H1 (cell line): ENCODE results near the gene AGBL1. TPM values are rescaled to one million over a fixed set of nuclear protein-coding genes. Genes with fewer than 3 reads are reported as not detected.

Experiments used
- CTCF ChIA-PET: fragments of 300-600 bp; sonication (Branson Sonifier 250); formaldehyde crosslinking; loops from one replicate; lab custom pipeline; 2021; ENCODE audit not compliant: partially characterized antibody; lab: Charles Lee
- POLR2A ChIA-PET: fragments of 300-600 bp; sonication (Branson Sonifier 250); formaldehyde crosslinking; loops from one replicate; lab custom pipeline; 2021; ENCODE audit warnings: inconsistent platforms; ENCODE audit not compliant: partially characterized antibody; lab: Charles Lee
- DNase-seq, 2 experiments: peaks; one replicate each; pipeline versions ENCODE4 v3.0.0 to v3.0.0-alpha.2; 2010 to 2022; ENCODE audit warnings: low spot score in 2 of 2, low read depth in 1 of 2, mixed read lengths in 1 of 2
- FAIRE-seq: peaks from 2 replicates; lab custom pipeline; 2011; peaks lifted over from hg19 to GRCh38; lab: Jason Lieb, UNC
- H2AFZ ChIP-seq: 2 replicates; pipeline ENCODE4 v1.8.1; 2012; ENCODE audit warnings: low read length, inconsistent platforms
- H2AK5ac ChIP-seq: 2 replicates; pipeline ENCODE4 v1.6.1; 2013; ENCODE audit warnings: low read depth, low read length
- H2BK120ac ChIP-seq: replicated peaks from 2 replicates; pipeline ENCODE3; 2013; ENCODE audit warnings: low read depth, low read length, inconsistent platforms
- H2BK12ac ChIP-seq: 2 replicates; pipeline ENCODE4 v1.6.1; 2013; ENCODE audit warnings: low read depth, low read length
- H2BK15ac ChIP-seq: 2 replicates; pipeline ENCODE4 v1.6.1; 2013; ENCODE audit warnings: low read length
- H2BK20ac ChIP-seq: 2 replicates; pipeline ENCODE4 v1.6.1; 2013; ENCODE audit warnings: low read length
- H2BK5ac ChIP-seq: 2 replicates; pipeline ENCODE4 v1.6.1; 2013; ENCODE audit warnings: low read depth, low read length
- H3K14ac ChIP-seq: 2 replicates; pipeline ENCODE4 v1.6.1; 2013; ENCODE audit warnings: inconsistent platforms; ENCODE audit not compliant: insufficient read length
- H3K18ac ChIP-seq: 2 replicates; pipeline ENCODE4 v1.6.1; 2013; ENCODE audit warnings: low read length; ENCODE audit errors: extremely low read depth
- H3K23ac ChIP-seq: 2 replicates; pipeline ENCODE4 v1.6.1; 2013; ENCODE audit warnings: inconsistent platforms; ENCODE audit not compliant: insufficient read length
- H3K23me2 ChIP-seq: 2 replicates; pipeline ENCODE4 v1.6.1; 2013; ENCODE audit warnings: low read depth, low read length
- H3K27ac ChIP-seq: 2 replicates; pipeline ENCODE4 v1.6.1; 2011; ENCODE audit warnings: low read depth, low read length, inconsistent platforms
- H3K27me3 ChIP-seq, 4 experiments: replicated peaks in 1 of 4; 1 replicate in 1 of 4; 2 replicates in 3 of 4; pipeline versions ENCODE4 v1.6.1 to v1.8.1; 2011 to 2013; ENCODE audit warnings: low read length in 3 of 4, mild to moderate bottlenecking in 3 of 4, inconsistent platforms in 2 of 4, mixed read lengths in 2 of 4, moderate library complexity in 1 of 4; ENCODE audit not compliant: control insufficient read depth in 3 of 4, insufficient read depth in 3 of 4; ENCODE audit errors: extremely low read depth in 1 of 4
- H3K36me3 ChIP-seq, 4 experiments: 2 replicates each; pipeline versions ENCODE4 v1.6.1 to v1.8.1; 2011 to 2013; ENCODE audit warnings: mild to moderate bottlenecking in 4 of 4, low read length in 3 of 4, moderate library complexity in 2 of 4, control low read depth in 1 of 4, inconsistent platforms in 1 of 4; ENCODE audit not compliant: insufficient read depth in 4 of 4, control insufficient read depth in 2 of 4
- H3K4ac ChIP-seq: replicated peaks from 2 replicates; pipeline ENCODE3; 2013; ENCODE audit warnings: low read length, low read depth, mixed read lengths, inconsistent platforms; ENCODE audit not compliant: insufficient read length
- H3K4me1 ChIP-seq, 4 experiments: replicated peaks in 1 of 4; 1 replicate in 1 of 4; 2 replicates in 3 of 4; pipeline versions ENCODE4 v1.6.1 to v1.8.1; 2011 to 2013; ENCODE audit warnings: low read length in 3 of 4, inconsistent platforms in 2 of 4, mixed read lengths in 1 of 4; ENCODE audit not compliant: insufficient read depth in 4 of 4, control insufficient read depth in 3 of 4
- H3K4me2 ChIP-seq, 2 experiments: 2 replicates each; pipeline versions ENCODE4 v1.6.1 to v1.8.1; 2011 to 2013; ENCODE audit warnings: low read depth in 2 of 2, low read length in 2 of 2, control low read depth in 1 of 2, inconsistent platforms in 1 of 2, mild to moderate bottlenecking in 1 of 2; ENCODE audit not compliant: insufficient read depth in 1 of 2
- H3K4me3 ChIP-seq, 4 experiments: fragments of 200-600, 300-600 bp in 1 of 4; sonication (generic), shearing (Covaris generic), sonication (Bioruptor Twin) in 1 of 4; 2 replicates each; pipeline versions ENCODE4 v1.5.1 to v1.8.1; 2011 to 2016; ENCODE audit warnings: low read length in 4 of 4, low read depth in 3 of 4, control low read depth in 2 of 4, inconsistent platforms in 2 of 4, mild to moderate bottlenecking in 2 of 4, mixed read lengths in 1 of 4, moderate library complexity in 1 of 4; ENCODE audit not compliant: insufficient read depth in 2 of 4; ENCODE audit errors: extremely low read depth in 1 of 4
- H3K56ac ChIP-seq: replicated peaks from 2 replicates; pipeline ENCODE3; 2013; ENCODE audit warnings: low read depth, mild to moderate bottlenecking, mixed read lengths, low read length, inconsistent platforms; ENCODE audit not compliant: insufficient read length
- H3K79me1 ChIP-seq: 2 replicates; pipeline ENCODE4 v1.6.1; 2013; ENCODE audit warnings: low read depth, low read length, control low read depth
- H3K79me2 ChIP-seq, 2 experiments: 2 replicates each; pipeline versions ENCODE4 v1.6.1 to v1.8.1; 2012 to 2013; ENCODE audit warnings: low read length in 2 of 2, mild to moderate bottlenecking in 2 of 2, inconsistent platforms in 1 of 2; ENCODE audit not compliant: insufficient read depth in 2 of 2, control insufficient read depth in 1 of 2
- H3K9ac ChIP-seq, 4 experiments: replicated peaks in 1 of 4; 1 replicate in 1 of 4; 2 replicates in 3 of 4; pipeline versions ENCODE4 v1.6.1 to v1.8.1; 2011 to 2013; ENCODE audit warnings: low read depth in 3 of 4, low read length in 3 of 4, control low read depth in 2 of 4, mild to moderate bottlenecking in 2 of 4, moderate library complexity in 2 of 4, inconsistent platforms in 1 of 4; ENCODE audit errors: extremely low read depth in 1 of 4
- H3K9me3 ChIP-seq, 2 experiments: 2 replicates each; pipeline versions ENCODE4 v1.6.1 to v1.8.1; 2012 to 2013; ENCODE audit warnings: mild to moderate bottlenecking in 2 of 2, moderate library complexity in 2 of 2, control low read depth in 1 of 2, inconsistent platforms in 1 of 2, low read depth in 1 of 2, low read length in 1 of 2, mixed read lengths in 1 of 2; ENCODE audit not compliant: insufficient read depth in 2 of 2
- H4K20me1 ChIP-seq, 2 experiments: replicated peaks in 1 of 2; 2 replicates each; pipeline versions ENCODE3 to v1.8.1; 2011 to 2013; ENCODE audit warnings: inconsistent platforms in 2 of 2, low read length in 2 of 2, mild to moderate bottlenecking in 1 of 2; ENCODE audit not compliant: insufficient read depth in 2 of 2, control insufficient read depth in 1 of 2
- H4K5ac ChIP-seq: 2 replicates; pipeline ENCODE4 v1.6.1; 2013; ENCODE audit warnings: low read length, low read depth, mixed read lengths, inconsistent platforms; ENCODE audit not compliant: insufficient read length
- H4K8ac ChIP-seq: 2 replicates; pipeline ENCODE4 v1.8.0; 2013; ENCODE audit warnings: mild to moderate bottlenecking, moderate library complexity, low read length, inconsistent platforms; ENCODE audit not compliant: insufficient read depth; ENCODE audit errors: extremely low read depth
- H4K91ac ChIP-seq: replicated peaks from 2 replicates; pipeline ENCODE3; 2013; ENCODE audit warnings: low read length, mixed read lengths, inconsistent platforms; ENCODE audit not compliant: insufficient read length
- CBX5 ChIP-seq: fragments of 300-800, 300-1000 bp; sonication (generic); IDR thresholded peaks from 2 replicates; pipeline ENCODE4 v1.7.1; 2016; ENCODE audit warnings: antibody characterized with exemption, low read length, low read depth
- CREB1 ChIP-seq: IDR thresholded peaks from 2 replicates; pipeline ENCODE4 v1.6.1; 2012; ENCODE audit warnings: inconsistent platforms
- E2F6 ChIP-seq: IDR thresholded peaks from 2 replicates; pipeline ENCODE4 v1.6.1; 2012; ENCODE audit warnings: inconsistent platforms
- EGR1 ChIP-seq: IDR thresholded peaks from 2 replicates; pipeline ENCODE4 v1.6.1; 2011; ENCODE audit warnings: low read depth, low read length, borderline replicate concordance
- HDAC2 ChIP-seq, 2 experiments: fragments of 300-600 bp in 1 of 2; sonication (generic) in 1 of 2; IDR thresholded peaks; 2 replicates each; pipeline ENCODE4 v1.6.1; 2011 to 2012; ENCODE audit warnings: low read depth in 2 of 2, low read length in 2 of 2, mild to moderate bottlenecking in 2 of 2, moderate library complexity in 2 of 2, borderline replicate concordance in 1 of 2, inconsistent platforms in 1 of 2
- HDAC6 ChIP-seq: IDR thresholded peaks from one replicate; pipeline ENCODE4 v1.7.1; 2012; ENCODE audit warnings: low read depth, mild to moderate bottlenecking, inconsistent platforms, low read length, moderate library complexity
- KDM5A ChIP-seq: fragments of 200-600 bp; IDR thresholded peaks from 2 replicates; pipeline ENCODE4 v1.7.1; 2012; ENCODE audit warnings: mild to moderate bottlenecking, low read length, inconsistent platforms, mixed read lengths
- MAFK ChIP-seq: IDR thresholded peaks from 2 replicates; pipeline ENCODE4 v1.6.1; 2012; ENCODE audit warnings: low read depth, mild to moderate bottlenecking, improper control_type of control experiment, low read length
- RBBP5 ChIP-seq: IDR thresholded peaks from 2 replicates; pipeline ENCODE4 v1.7.1; 2012; ENCODE audit warnings: low read depth, mild to moderate bottlenecking, inconsistent platforms, low read length, moderate library complexity, borderline replicate concordance
- RFX5 ChIP-seq: IDR thresholded peaks from 2 replicates; pipeline ENCODE4 v1.6.1; 2011; ENCODE audit warnings: low read depth, low read length, improper control_type of control experiment, borderline replicate concordance
- SAP30 ChIP-seq: fragments of 300-600 bp; sonication (generic); IDR thresholded peaks from 2 replicates; pipeline ENCODE4 v1.7.1; 2012; ENCODE audit warnings: low read length, moderate library complexity, mild to moderate bottlenecking, inconsistent platforms; ENCODE audit not compliant: insufficient read depth, insufficient replicate concordance
- SIRT6 ChIP-seq: IDR thresholded peaks from one replicate; pipeline ENCODE4 v1.7.1; 2012; ENCODE audit warnings: low read length, inconsistent platforms
- TBP ChIP-seq: IDR thresholded peaks from 2 replicates; pipeline ENCODE4 v1.6.1; 2011; ENCODE audit warnings: low read depth, low read length, improper control_type of control experiment
- WGBS, 2 experiments: shearing (Covaris generic) in 1 of 2; methylation state at CpG; one replicate each; pipeline versions ENCODE4 v1.1.6 to v1.1.7; 2013 to 2015; ENCODE audit warnings: low lambda C conversion rate in 2 of 2, mixed read lengths in 2 of 2, inconsistent platforms in 1 of 2, low coverage in 1 of 2, missing lambda C conversion rate in 1 of 2; ENCODE audit not compliant: insufficient replicate concordance in 2 of 2, insufficient coverage in 1 of 2, insufficient read length in 1 of 2; ENCODE audit errors: extremely low coverage in 1 of 2, missing lambda C conversion rate in 1 of 2; 5-methylcytosine and 5-hydroxymethylcytosine counted together
- polyA plus RNA-seq, 7 experiments: library from polyadenylated mRNA; depleted of rRNA in 3 of 7; stranded (reverse) in 5 of 7; unstranded in 2 of 7; fragments of >200 nt in 5 of 7; fragments of 200-250 nt in 2 of 7; gene quantifications; 1 replicate in 5 of 7; 2 replicates in 1 of 7; 4 replicates in 1 of 7; pipeline versions ENCODE4 v1.2.1 to v1.2.3, GENCODE V29; 2011 to 2013; ENCODE audit warnings: missing spikeins in 2 of 7, mixed read lengths in 2 of 7
- total RNA-seq: library from RNA; stranded (reverse); fragmentation: NEBNext Ultra II Directional; extraction: Animal tissue kit (Norgen Biotek cat#: 25700); gene quantifications from 2 replicates; pipeline ENCODE4 v1.2.1, GENCODE V29; 2021

Gene AGBL1
- total and polyA plus RNA-seq, 2 of the 8 experiments (the other 6 are each of a cell fraction or from before 2014, with no cell fraction given), result not detected

DNA sequence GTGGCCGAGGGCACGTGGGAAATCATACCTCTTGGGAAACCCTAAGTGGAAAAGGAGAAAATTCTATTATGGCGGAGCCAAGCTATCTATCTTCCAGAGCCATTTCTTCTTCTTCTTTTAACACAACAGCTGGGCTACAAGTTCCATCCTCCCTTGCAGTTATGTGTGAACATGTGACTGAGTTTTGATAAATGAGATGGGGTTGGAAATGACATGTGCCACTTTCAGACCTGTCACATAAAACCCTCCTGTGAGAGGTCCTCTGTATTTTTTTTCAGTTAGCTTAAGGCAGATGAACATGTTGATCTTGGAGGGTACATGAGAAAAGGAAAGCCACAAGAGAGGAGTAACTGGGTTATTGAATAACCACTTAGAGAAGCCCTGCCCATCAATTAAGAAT lies 47.9 kb downstream of the AGBL1 start:
- Histone ChIP-seq H3K4me2 (no peak overlapping the region), H3K4me3 (no peak overlapping the region), H3K27me3 (no peaks in the 10 kb centered on the region), H4K91ac (no peak overlapping the region), H3K9ac (no peak overlapping the region), H4K5ac (no peak overlapping the region), H3K4me1 (no peaks in the 10 kb centered on the region; a peak in 2 of 7 replicates), H2AK5ac (no peak overlapping the region), H2BK12ac (no peak overlapping the region), H3K27ac (no peak overlapping the region), H3K4ac (no peak overlapping the region), H3K56ac (no peak overlapping the region), H3K18ac (no peak overlapping the region), H3K23ac (no peak overlapping the region), H4K20me1 (no peaks in the 10 kb centered on the region), H2BK5ac (no peak overlapping the region), H3K36me3 (no peaks in the 10 kb centered on the region), H3K23me2 (no peaks in the 10 kb centered on the region), H2BK15ac (no peak overlapping the region), H2BK20ac (peak overlapping the region; percentile 51; the same call in 1 of the 2 replicates), H3K9me3 (no peaks in the 10 kb centered on the region; a peak in 1 of 4 replicates), H3K14ac (no peak overlapping the region), H2BK120ac (no peak overlapping the region), H2AFZ (no peak overlapping the region), H3K79me2 (no peaks in the 10 kb centered on the region), H3K79me1 (no peaks in the 10 kb centered on the region), H4K8ac (no peak overlapping the region)
- DNase-seq (no peak), FAIRE-seq (no peak)
- CTCF ChIA-PET, result no interaction called here
- WGBS, 2 experiments, result 89% methylated on average over 3 of the region's 3 CpGs; no CpG with 5 or more reads in 1 of the 2 experiments
- POLR2A ChIA-PET, result no interaction called here
- TF ChIP-seq TBP (no peak), CBX5 (no peak), MAFK (no peak), SAP30 (no peak), RBBP5 (no peak), E2F6 (no peak), EGR1 (no peak), KDM5A (no peak), HDAC6 (no peak), RFX5 (no peak), SIRT6 (no peak), CREB1 (no peak), HDAC2 (IDR thresholded peaks at IDR 0.05; ENCODE audit: borderline replicate concordance in 1 of 2, low read depth in 2 of 2, low read length in 2 of 2) (no peak)
